ENCODE data around the gene CMTM7. TPM values are rescaled to one million over a fixed set of nuclear protein-coding genes. Genes with fewer than 3 reads are reported as not detected.
"Not testable (repeated sequence)": the region's sequence is repeated elsewhere in the genome, so short reads cannot be mapped to it uniquely, and the experiment has no call there.

CMTM7 gene
- total RNA-seq, 2 donors from 2014 or later, result 61.0 to 72.3 TPM

GRCh38 chr3:32454111-32454510 lies 62.5 kb downstream of the CMTM7 start:
- Mint-ChIP-seq H3K9me3 (no peaks in the 10 kb centered on the region), H3K27ac (peak overlapping the region; percentile 93), H3K27me3 (ENCODE audit: low read depth) (no peaks in the 10 kb centered on the region), H3K4me3 (no peak overlapping the region), H3K36me3 (ENCODE audit: insufficient read depth in 2 of 2) (peaks cover 6 to 17% of the 10 kb centered on the region in 2 donors), H3K4me1 (ENCODE audit: low read depth) (peaks cover 47% of the 10 kb centered on the region)
- DNase-seq, result no peak
- ATAC-seq (replicated peaks in 1 of 2), result no peak

GRCh38 chr3:32454731-32455608 lies 63.3 kb downstream of the CMTM7 start:
- Mint-ChIP-seq H3K4me1 (ENCODE audit: low read depth) (peaks cover 47% of the 10 kb centered on the region), H3K36me3 (ENCODE audit: insufficient read depth in 2 of 2) (peaks cover 6 to 15% of the 10 kb centered on the region in 2 donors), H3K27ac (peak overlapping the region; percentile 12), H3K9me3 (no peaks in the 10 kb centered on the region), H3K4me3 (peak overlapping the region in 1 of 2 donors; percentile 50), H3K27me3 (ENCODE audit: low read depth) (no peaks in the 10 kb centered on the region)
- DNase-seq, result no peak
- ATAC-seq (replicated peaks in 1 of 2), result no peak

GRCh38 chr3:32455609-32456428 lies 64.2 kb downstream of the CMTM7 start:
- H3K9me3 Mint-ChIP-seq, result no peaks in the 10 kb centered on the region
- DNase-seq (no peak), ATAC-seq (replicated peaks in 1 of 2) (no peak)
- H3K4me1 Mint-ChIP-seq (ENCODE audit: low read depth), result peaks cover 43% of the 10 kb centered on the region
- H3K27me3 Mint-ChIP-seq (ENCODE audit: low read depth), result no peaks in the 10 kb centered on the region
- peak overlapping the region; percentile 12 for H3K27ac Mint-ChIP-seq
- H3K36me3 Mint-ChIP-seq (ENCODE audit: insufficient read depth in 2 of 2), result peaks cover 6 to 11% of the 10 kb centered on the region in 2 donors
- peak overlapping the region; percentile 50 to 69 for H3K4me3 Mint-ChIP-seq

GRCh38 chr3:32456429-32457130 lies 64.9 kb downstream of the CMTM7 start:
- no peak for ATAC-seq (replicated peaks in 1 of 2)
- peak overlapping the region; percentile 50 to 69 for H3K4me3 Mint-ChIP-seq
- H3K9me3 Mint-ChIP-seq, result no peaks in the 10 kb centered on the region
- DNase-seq, result no peak
- peaks cover 43% of the 10 kb centered on the region for H3K4me1 Mint-ChIP-seq (ENCODE audit: low read depth)
- H3K36me3 Mint-ChIP-seq (ENCODE audit: insufficient read depth in 2 of 2), result peaks cover 6 to 11% of the 10 kb centered on the region in 2 donors
- no peaks in the 10 kb centered on the region for H3K27me3 Mint-ChIP-seq (ENCODE audit: low read depth)
- peak overlapping the region; percentile 35 for H3K27ac Mint-ChIP-seq

- ATAC-seq (replicated peaks in 1 of 2), result peak; percentile 27 to 42
- Mint-ChIP-seq H3K27ac (peak overlapping the region; percentile 39), H3K36me3 (ENCODE audit: insufficient read depth in 2 of 2) (peaks cover 6 to 10% of the 10 kb centered on the region in 2 donors), H3K4me1 (ENCODE audit: low read depth) (peaks cover 43% of the 10 kb centered on the region), H3K9me3 (no peaks in the 10 kb centered on the region), H3K27me3 (ENCODE audit: low read depth) (no peaks in the 10 kb centered on the region), H3K4me3 (peak overlapping the region; percentile 47 to 84)
- peak; percentile 44 to 53 for DNase-seq
Measured at GRCh38 chr3:32457971-32458471, 66.4 kb downstream of the CMTM7 start.

- H3K36me3 Mint-ChIP-seq (ENCODE audit: insufficient read depth in 2 of 2), result peaks cover 4 to 6% of the 10 kb centered on the region in 2 donors
- ATAC-seq (replicated peaks in 1 of 2) (no peak), DNase-seq (no peak)
- H3K27ac Mint-ChIP-seq, result peak overlapping the region; percentile 78
- H3K4me3 Mint-ChIP-seq, result no peak overlapping the region
- H3K27me3 Mint-ChIP-seq (ENCODE audit: low read depth), result no peaks in the 10 kb centered on the region
- H3K9me3 Mint-ChIP-seq, result no peaks in the 10 kb centered on the region
- H3K4me1 Mint-ChIP-seq (ENCODE audit: low read depth), result peaks cover 42% of the 10 kb centered on the region
Measured at GRCh38 chr3:32459450-32459849, 67.8 kb downstream of the CMTM7 start.

- peaks cover 34% of the 10 kb centered on the region for H3K4me1 Mint-ChIP-seq (ENCODE audit: low read depth)
- H3K27me3 Mint-ChIP-seq (ENCODE audit: low read depth), result no peaks in the 10 kb centered on the region
- ATAC-seq (replicated peaks in 1 of 2) (peak; percentile 90 to 92), DNase-seq (peak; percentile 73 to 82)
- H3K9me3 Mint-ChIP-seq, result no peaks in the 10 kb centered on the region
- peaks cover 4 to 6% of the 10 kb centered on the region in 2 donors for H3K36me3 Mint-ChIP-seq (ENCODE audit: insufficient read depth in 2 of 2)
- H3K27ac Mint-ChIP-seq, result peak overlapping the region; percentile 78
- no peak overlapping the region for H3K4me3 Mint-ChIP-seq
Measured at GRCh38 chr3:32460031-32460749, 68.5 kb downstream of the CMTM7 start.

GRCh38 chr3:32460817-32461496 lies 69.3 kb downstream of the CMTM7 start:
- H3K27ac Mint-ChIP-seq; H3K36me3 Mint-ChIP-seq (ENCODE audit: insufficient read depth in 2 of 2); H3K27me3 Mint-ChIP-seq (ENCODE audit: low read depth); DNase-seq; ATAC-seq (replicated peaks in 1 of 2); H3K4me3 Mint-ChIP-seq; H3K9me3 Mint-ChIP-seq: not testable (repeated sequence)
- H3K4me1 Mint-ChIP-seq (ENCODE audit: low read depth), result peaks cover 28% of the 10 kb centered on the region

- H3K36me3 Mint-ChIP-seq (ENCODE audit: insufficient read depth in 2 of 2); H3K9me3 Mint-ChIP-seq; H3K27ac Mint-ChIP-seq; ATAC-seq (replicated peaks in 1 of 2); H3K4me3 Mint-ChIP-seq; DNase-seq; H3K27me3 Mint-ChIP-seq (ENCODE audit: low read depth): not testable (repeated sequence)
- H3K4me1 Mint-ChIP-seq (ENCODE audit: low read depth), result peaks cover 16% of the 10 kb centered on the region
Measured at GRCh38 chr3:32462191-32462986, 70.7 kb downstream of the CMTM7 start.

GRCh38 chr3:32463415-32463814 lies 71.8 kb downstream of the CMTM7 start:
- H3K27me3 Mint-ChIP-seq (ENCODE audit: low read depth); ATAC-seq (replicated peaks in 1 of 2); H3K27ac Mint-ChIP-seq; H3K36me3 Mint-ChIP-seq (ENCODE audit: insufficient read depth in 2 of 2); DNase-seq; H3K9me3 Mint-ChIP-seq; H3K4me3 Mint-ChIP-seq: not testable (repeated sequence)
- peaks cover 13% of the 10 kb centered on the region for H3K4me1 Mint-ChIP-seq (ENCODE audit: low read depth)

GRCh38 chr3:32464726-32465125 lies 73.1 kb downstream of the CMTM7 start:
- not testable (repeated sequence) for ATAC-seq (replicated peaks in 1 of 2); H3K36me3 Mint-ChIP-seq (ENCODE audit: insufficient read depth in 2 of 2); H3K9me3 Mint-ChIP-seq; H3K27ac Mint-ChIP-seq; H3K27me3 Mint-ChIP-seq (ENCODE audit: low read depth); H3K4me3 Mint-ChIP-seq; DNase-seq
- peaks cover 24% of the 10 kb centered on the region for H3K4me1 Mint-ChIP-seq (ENCODE audit: low read depth)
